Osteocyte (in vitro differentiated cells): ENCODE measurements around the gene PRTN3. TPM values are rescaled to one million over a fixed set of nuclear protein-coding genes. Genes with fewer than 3 reads are reported as not detected.

Experiments
- DNase-seq: peaks from one replicate; pipeline ENCODE4 v3.0.0; 2021; ENCODE audit warnings: mixed read lengths; ENCODE audit not compliant: unreplicated experiment; ENCODE audit errors: extremely low spot score
- H3K27ac Mint-ChIP-seq: one replicate; pipeline ENCODE4 v1.8.0; 2021; ENCODE audit warnings: mild to moderate bottlenecking, mixed read lengths; ENCODE audit not compliant: unreplicated experiment
- H3K27me3 Mint-ChIP-seq: one replicate; pipeline ENCODE4 v1.8.0; 2021; ENCODE audit warnings: mixed read lengths; ENCODE audit not compliant: unreplicated experiment
- H3K36me3 Mint-ChIP-seq: one replicate; pipeline ENCODE4 v1.8.0; 2021; ENCODE audit warnings: mixed read lengths; ENCODE audit not compliant: unreplicated experiment
- H3K4me1 Mint-ChIP-seq: one replicate; pipeline ENCODE4 v1.8.0; 2021; ENCODE audit warnings: mixed read lengths; ENCODE audit not compliant: unreplicated experiment
- H3K4me3 Mint-ChIP-seq: one replicate; pipeline ENCODE4 v1.8.0; 2021; ENCODE audit warnings: mild to moderate bottlenecking, moderate library complexity, mixed read lengths; ENCODE audit not compliant: unreplicated experiment
- H3K9me3 Mint-ChIP-seq: one replicate; pipeline ENCODE4 v1.8.0; 2021; ENCODE audit warnings: mixed read lengths; ENCODE audit not compliant: unreplicated experiment
- total RNA-seq: library from RNA; stranded (reverse); gene quantifications from 2 replicates; pipeline ENCODE4 v1.2.1, GENCODE V29; 2021
- TF ChIP-seq, protein P1 (sequence below): fragments of 200-600 bp; sonication (generic); IDR thresholded peaks from 2 replicates; pipeline ENCODE4 v1.5.0; 2021; ENCODE audit warnings: antibody characterized with exemption, mild to moderate bottlenecking, moderate library complexity

Gene PRTN3
- total RNA-seq, 1 donor from 2014 or later, result not detected

DNA sequence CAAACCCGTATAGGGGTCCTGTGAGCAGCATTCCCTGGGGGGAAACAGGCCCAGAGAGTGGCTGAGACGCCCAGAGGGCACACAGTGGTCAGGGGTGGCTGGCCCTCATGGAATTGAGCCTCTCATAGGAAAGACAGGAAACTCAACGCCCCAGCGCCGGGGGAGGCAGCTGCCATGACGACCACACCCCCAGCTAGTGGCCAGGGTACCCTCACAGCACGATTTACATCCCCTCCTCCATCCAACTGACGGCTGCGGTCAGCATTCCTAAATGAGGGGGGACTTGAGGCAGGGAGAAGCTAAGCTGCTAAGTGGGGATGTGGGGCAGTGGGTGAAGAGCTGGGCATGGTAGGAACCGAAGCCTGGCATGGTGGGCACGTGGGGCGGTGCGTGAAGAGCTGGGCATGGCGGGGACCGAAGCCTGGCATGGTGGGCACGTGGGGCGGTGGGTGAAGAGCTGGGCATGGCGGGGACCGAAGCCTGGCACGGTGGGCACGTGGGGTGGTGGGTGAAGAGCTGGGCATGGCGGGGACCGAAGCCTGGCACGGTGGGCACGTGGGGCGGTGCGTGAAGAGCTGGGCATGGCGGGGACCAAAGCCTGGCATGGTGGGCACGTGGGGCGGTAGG, 42.2 kb downstream of the PRTN3 start:
- H3K4me1 Mint-ChIP-seq, result no peaks in the 10 kb centered on the region
- H3K9me3 Mint-ChIP-seq, result no peaks in the 10 kb centered on the region
- TF ChIP-seq, protein P1, sequence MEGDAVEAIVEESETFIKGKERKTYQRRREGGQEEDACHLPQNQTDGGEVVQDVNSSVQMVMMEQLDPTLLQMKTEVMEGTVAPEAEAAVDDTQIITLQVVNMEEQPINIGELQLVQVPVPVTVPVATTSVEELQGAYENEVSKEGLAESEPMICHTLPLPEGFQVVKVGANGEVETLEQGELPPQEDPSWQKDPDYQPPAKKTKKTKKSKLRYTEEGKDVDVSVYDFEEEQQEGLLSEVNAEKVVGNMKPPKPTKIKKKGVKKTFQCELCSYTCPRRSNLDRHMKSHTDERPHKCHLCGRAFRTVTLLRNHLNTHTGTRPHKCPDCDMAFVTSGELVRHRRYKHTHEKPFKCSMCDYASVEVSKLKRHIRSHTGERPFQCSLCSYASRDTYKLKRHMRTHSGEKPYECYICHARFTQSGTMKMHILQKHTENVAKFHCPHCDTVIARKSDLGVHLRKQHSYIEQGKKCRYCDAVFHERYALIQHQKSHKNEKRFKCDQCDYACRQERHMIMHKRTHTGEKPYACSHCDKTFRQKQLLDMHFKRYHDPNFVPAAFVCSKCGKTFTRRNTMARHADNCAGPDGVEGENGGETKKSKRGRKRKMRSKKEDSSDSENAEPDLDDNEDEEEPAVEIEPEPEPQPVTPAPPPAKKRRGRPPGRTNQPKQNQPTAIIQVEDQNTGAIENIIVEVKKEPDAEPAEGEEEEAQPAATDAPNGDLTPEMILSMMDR, result no peak
- no peak for DNase-seq
- H3K36me3 Mint-ChIP-seq, result peaks cover 21% of the 10 kb centered on the region
- H3K4me3 Mint-ChIP-seq, result no peak overlapping the region
- H3K27me3 Mint-ChIP-seq, result no peaks in the 10 kb centered on the region
- no peak overlapping the region for H3K27ac Mint-ChIP-seq

DNA sequence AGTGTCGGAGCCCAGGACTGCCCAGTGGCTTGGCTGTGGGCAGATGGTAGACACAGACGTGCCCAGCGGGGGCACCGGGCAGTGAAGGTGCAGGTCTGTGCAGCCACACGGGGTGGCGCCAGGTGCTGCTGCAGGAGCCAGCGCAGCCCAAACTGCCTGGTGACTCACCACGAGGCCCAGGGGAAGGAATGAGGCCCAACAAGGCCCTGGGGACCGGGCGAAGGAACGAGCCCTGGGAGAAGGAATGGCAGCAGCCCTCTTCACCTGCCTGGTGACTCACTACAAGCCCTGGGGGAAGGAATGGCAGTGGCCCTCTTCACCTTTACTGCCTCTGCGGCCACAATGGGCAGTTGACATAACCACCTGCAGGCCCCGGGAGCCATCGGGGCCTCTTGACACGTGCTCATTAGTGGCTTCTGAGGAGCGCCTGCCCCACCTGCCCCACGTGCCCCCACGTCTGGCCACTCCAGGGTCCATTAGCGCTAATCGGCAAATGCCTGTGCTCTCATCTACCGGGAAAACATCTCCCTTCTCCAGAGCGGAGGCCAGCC, 42.9 kb downstream of the PRTN3 start:
- Mint-ChIP-seq H3K27ac (no peak overlapping the region), H3K4me1 (no peaks in the 10 kb centered on the region), H3K36me3 (peaks cover 21% of the 10 kb centered on the region), H3K27me3 (no peaks in the 10 kb centered on the region), H3K4me3 (no peak overlapping the region), H3K9me3 (no peaks in the 10 kb centered on the region)
- no peak for DNase-seq
- TF ChIP-seq, protein P1, result no peak

DNA sequence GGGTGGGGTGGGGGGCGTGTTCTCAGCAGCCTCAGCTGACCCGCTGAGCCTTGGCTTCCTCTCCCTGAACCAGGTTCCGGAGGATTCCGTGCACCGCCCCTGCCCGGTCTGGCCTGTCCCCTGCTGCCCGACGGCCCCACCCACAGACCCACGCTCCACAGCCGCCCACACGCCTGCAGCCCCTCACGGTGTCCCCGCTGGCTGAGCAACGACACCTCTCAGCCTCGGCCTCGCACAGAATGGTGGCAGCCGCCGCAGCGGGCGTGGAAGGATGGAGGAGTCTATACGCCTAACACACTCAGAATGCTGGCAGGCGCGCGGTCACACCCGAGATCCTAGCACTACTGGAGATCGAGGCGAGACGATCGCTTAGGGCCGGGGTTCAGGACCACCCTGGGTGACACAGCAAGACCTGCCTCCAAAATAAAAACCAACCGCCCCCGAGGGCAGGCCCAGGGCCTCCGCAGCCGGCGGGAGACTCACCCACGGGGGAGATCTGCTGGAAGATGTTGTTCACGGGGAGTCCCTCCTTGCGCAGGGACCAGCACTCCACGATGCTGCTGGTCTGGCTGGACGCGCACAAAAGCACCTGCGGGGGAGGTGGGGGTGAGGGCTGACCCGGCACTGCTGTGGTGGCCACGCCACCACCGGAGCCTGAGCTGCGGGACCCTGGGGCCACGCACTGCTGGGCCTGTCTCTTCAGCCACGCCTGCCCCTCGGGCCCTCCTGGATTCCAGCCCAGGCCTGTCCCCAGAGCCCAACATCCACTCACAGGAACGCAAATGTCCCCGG, 43.8 kb downstream of the PRTN3 start:
- Mint-ChIP-seq H3K9me3 (no peaks in the 10 kb centered on the region), H3K4me3 (no peak overlapping the region), H3K27ac (no peak overlapping the region), H3K27me3 (no peaks in the 10 kb centered on the region), H3K36me3 (peaks cover 20% of the 10 kb centered on the region), H3K4me1 (no peaks in the 10 kb centered on the region)
- TF ChIP-seq, protein P1, result no peak
- DNase-seq, result no peak

DNA sequence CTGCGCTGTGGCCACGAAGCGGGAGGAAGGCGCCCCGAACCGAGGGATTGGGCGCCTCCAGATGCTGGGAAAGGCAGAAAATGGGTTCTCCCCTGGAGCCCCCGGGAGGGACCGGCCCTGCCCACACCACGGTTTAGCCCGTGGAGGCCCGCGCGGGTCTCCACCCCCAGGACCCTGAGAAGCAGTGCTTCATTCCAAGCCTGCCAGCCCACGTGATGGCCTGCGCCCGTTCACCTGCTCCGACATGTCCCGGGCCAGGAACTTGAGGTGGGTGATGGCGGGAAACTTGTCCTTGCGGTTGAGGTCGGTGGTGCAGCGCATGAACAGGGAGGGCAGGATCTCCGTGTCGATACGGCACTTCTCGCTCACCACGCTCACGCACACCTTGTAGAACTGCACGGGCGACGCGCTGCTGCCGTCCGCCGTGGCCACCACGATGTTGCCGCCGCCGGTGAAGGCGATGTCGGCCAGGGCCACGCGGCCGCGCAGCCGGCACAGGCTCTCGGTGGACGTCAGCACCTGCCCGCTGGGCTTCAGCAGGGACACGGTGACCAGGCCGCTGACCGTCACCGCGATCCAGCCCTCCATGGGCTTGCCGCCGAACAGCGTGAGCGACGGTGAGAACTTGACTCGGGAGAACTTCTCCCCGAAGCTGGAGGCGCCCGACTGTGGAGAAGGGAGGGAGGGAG, 44.9 kb downstream of the PRTN3 start:
- H3K36me3 Mint-ChIP-seq, result peaks cover 20% of the 10 kb centered on the region
- H3K27ac Mint-ChIP-seq, result no peak overlapping the region
- H3K27me3 Mint-ChIP-seq, result no peaks in the 10 kb centered on the region
- H3K4me1 Mint-ChIP-seq, result no peaks in the 10 kb centered on the region
- no peak for DNase-seq
- no peaks in the 10 kb centered on the region for H3K9me3 Mint-ChIP-seq
- H3K4me3 Mint-ChIP-seq, result no peak overlapping the region
- TF ChIP-seq, protein P1, result no peak

DNA sequence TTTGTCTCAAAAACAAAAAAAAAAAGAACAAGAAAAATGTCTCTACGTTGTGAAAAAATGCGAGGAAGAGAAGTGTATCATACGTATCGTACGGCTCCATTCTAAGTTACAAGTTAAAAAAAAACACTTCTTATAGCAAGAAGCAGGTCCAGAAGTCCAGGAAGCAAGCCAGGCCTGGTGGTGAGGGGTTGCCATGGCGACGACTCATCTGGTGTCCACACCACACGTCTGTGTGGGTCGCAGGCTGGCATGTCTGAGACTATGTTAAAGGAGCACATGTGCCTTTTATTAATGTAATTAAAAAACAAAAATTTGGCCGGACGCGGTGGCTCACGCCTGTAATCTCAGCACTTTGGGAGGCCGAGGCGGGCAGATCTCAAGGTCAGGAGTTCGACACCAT, 46.3 kb downstream of the PRTN3 start:
- no peaks in the 10 kb centered on the region for H3K9me3 Mint-ChIP-seq
- H3K27me3 Mint-ChIP-seq, result no peaks in the 10 kb centered on the region
- H3K36me3 Mint-ChIP-seq, result peaks cover 10% of the 10 kb centered on the region
- H3K27ac Mint-ChIP-seq, result no peak overlapping the region
- H3K4me3 Mint-ChIP-seq, result no peak overlapping the region
- no peak for DNase-seq
- TF ChIP-seq, protein P1, result no peak
- peaks cover 7% of the 10 kb centered on the region for H3K4me1 Mint-ChIP-seq
